Measurements from ENCODE around the gene RPL37A.

DNA sequence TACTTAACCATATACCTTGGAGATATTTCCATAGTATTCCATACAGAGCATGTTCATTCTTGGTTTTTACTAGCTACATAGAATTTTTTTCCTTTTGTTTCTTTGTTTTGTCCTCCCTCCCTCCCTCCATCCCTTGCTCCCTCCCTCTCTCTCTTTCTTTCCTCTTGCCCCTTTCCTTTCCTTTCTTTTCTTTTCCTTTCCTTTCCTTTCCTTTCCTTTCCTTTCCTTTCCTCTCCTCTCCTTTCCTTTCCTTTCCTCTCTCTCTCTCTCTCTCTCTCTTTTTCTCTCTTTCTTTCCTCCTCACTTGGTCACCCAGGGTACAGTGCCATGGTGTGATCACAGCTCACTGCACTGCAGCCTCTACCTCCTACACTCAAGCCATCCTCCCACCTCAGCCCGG is 28.3 kb downstream of the RPL37A start:
- TF ChIP-seq ZNF8 (CRISPR knock-in tag; IDR thresholded peaks at IDR 0.05): no peak
- TF ChIP-seq RARB (CRISPR knock-in tag; IDR thresholded peaks at IDR 0.05): no peak
- TF ChIP-seq TSHZ2 (CRISPR knock-in tag; IDR thresholded peaks at IDR 0.05): no peak
- no peak for TF ChIP-seq ARNTL (CRISPR knock-in tag; IDR thresholded peaks at IDR 0.05; ENCODE audit: borderline replicate concordance, low read depth)
- TF ChIP-seq ZFP30 (CRISPR knock-in tag; IDR thresholded peaks at IDR 0.05): no peak
- no peak for TF ChIP-seq TOX (CRISPR knock-in tag; IDR thresholded peaks at IDR 0.05; ENCODE audit: borderline replicate concordance)
- TF ChIP-seq SNAI2 (CRISPR knock-in tag; IDR thresholded peaks at IDR 0.05): no peak
- TF ChIP-seq, protein P1, sequence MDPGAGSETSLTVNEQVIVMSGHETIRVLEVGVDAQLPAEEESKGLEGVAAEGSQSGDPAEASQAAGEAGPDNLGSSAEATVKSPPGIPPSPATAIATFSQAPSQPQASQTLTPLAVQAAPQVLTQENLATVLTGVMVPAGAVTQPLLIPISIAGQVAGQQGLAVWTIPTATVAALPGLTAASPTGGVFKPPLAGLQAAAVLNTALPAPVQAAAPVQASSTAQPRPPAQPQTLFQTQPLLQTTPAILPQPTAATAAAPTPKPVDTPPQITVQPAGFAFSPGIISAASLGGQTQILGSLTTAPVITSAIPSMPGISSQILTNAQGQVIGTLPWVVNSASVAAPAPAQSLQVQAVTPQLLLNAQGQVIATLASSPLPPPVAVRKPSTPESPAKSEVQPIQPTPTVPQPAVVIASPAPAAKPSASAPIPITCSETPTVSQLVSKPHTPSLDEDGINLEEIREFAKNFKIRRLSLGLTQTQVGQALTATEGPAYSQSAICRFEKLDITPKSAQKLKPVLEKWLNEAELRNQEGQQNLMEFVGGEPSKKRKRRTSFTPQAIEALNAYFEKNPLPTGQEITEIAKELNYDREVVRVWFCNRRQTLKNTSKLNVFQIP (CRISPR knock-in tag; IDR thresholded peaks at IDR 0.05; ENCODE audit: borderline replicate concordance, low read depth): no peak
- no peak for TF ChIP-seq PATZ1 (CRISPR knock-in tag; IDR thresholded peaks at IDR 0.05; ENCODE audit: borderline replicate concordance)
- TF ChIP-seq ZFP3 (CRISPR knock-in tag; IDR thresholded peaks at IDR 0.05): no peak
